Tibial nerve (tissue), 4 donors: Measurements from ENCODE around the gene RGS4. TPM values are rescaled to one million over a fixed set of nuclear protein-coding genes. Genes with fewer than 3 reads are reported as not detected.

Source experiments
- DNase-seq, 2 donors: peaks; one replicate each; pipeline ENCODE4 v3.0.0-alpha.2; 2019; ENCODE audit warnings: low spot score in 2 of 2
- H3K27ac ChIP-seq, 4 donors: fragments of 200-600 bp; sonication (generic) in 3 of 4; one replicate each; pipeline ENCODE4 v1.5.1; 2017 to 2019; ENCODE audit warnings: mild to moderate bottlenecking in 1 of 4
- H3K27me3 ChIP-seq, 2 donors: fragments of 200-600 bp; sonication (generic) in 1 of 2; one replicate each; pipeline versions ENCODE4 v1.5.1 to v1.6.0; 2017 to 2019
- H3K36me3 ChIP-seq, 3 donors: fragments of 200-600 bp; sonication (generic); one replicate each; pipeline ENCODE4 v1.5.1; 2018 to 2019
- H3K4me1 ChIP-seq, 4 donors: fragments of 200-600 bp; sonication (generic) in 3 of 4; one replicate each; pipeline ENCODE4 v1.5.1; 2017 to 2019
- H3K4me3 ChIP-seq, 4 donors: fragments of 200-600 bp; sonication (generic) in 3 of 4; one replicate each; pipeline ENCODE4 v1.5.1; 2017 to 2019; ENCODE audit warnings: mild to moderate bottlenecking in 1 of 4, moderate library complexity in 1 of 4
- H3K9me3 ChIP-seq, 4 donors: fragments of 200-600 bp; sonication (generic) in 3 of 4; one replicate each; pipeline ENCODE4 v1.5.1; 2017 to 2019
- CTCF ChIP-seq, 5 experiments: fragments of 200-600 bp in 3 of 5; fragments of 450-650 bp in 2 of 5; sonication (generic) in 3 of 5; IDR thresholded peaks; one replicate each; pipeline ENCODE4 v1.5.1; 2016 to 2019; ENCODE audit warnings: antibody characterized with exemption in 5 of 5, mild to moderate bottlenecking in 3 of 5, moderate library complexity in 2 of 5
- EP300 ChIP-seq, 2 donors: sonication (generic); formaldehyde crosslinking; IDR thresholded peaks; one replicate each; pipeline ENCODE4 v1.6.1; 2017; ENCODE audit warnings: antibody characterized with exemption in 2 of 2, mild to moderate bottlenecking in 1 of 2
- POLR2A ChIP-seq, 2 donors: fragments of 450-650 bp; IDR thresholded peaks; one replicate each; pipeline ENCODE4 v1.6.1; 2017; ENCODE audit warnings: antibody characterized with exemption in 2 of 2, mild to moderate bottlenecking in 2 of 2, moderate library complexity in 2 of 2
- WGBS, 2 donors: methylation state at CpG; one replicate each; pipeline ENCODE4 v1.1.5; 2018; 5-methylcytosine and 5-hydroxymethylcytosine counted together
- total RNA-seq, 4 donors: library from RNA; depleted of rRNA; stranded (reverse); fragments of >200 nt; gene quantifications; one replicate each; pipeline ENCODE4 v1.1.0, GENCODE V29; 2016

The RGS4 gene
- total RNA-seq, 4 donors from 2014 or later, result 0.21 to 1.4 (median 0.30) TPM; not detected in 1

- Histone ChIP-seq H3K36me3 (no peaks in the 10 kb centered on the region), H3K27me3 (peaks cover 0 to 13% of the 10 kb centered on the region in 2 donors), H3K9me3 (no peaks in the 10 kb centered on the region), H3K27ac (no peak overlapping the region), H3K4me1 (peaks cover 0 to 16% (median 0%) of the 10 kb centered on the region in 4 donors), H3K4me3 (no peak overlapping the region)
- WGBS, 2 donors, result 64 to 75% methylated on average over 1 of the region's 1 CpG
- no peak for TF ChIP-seq EP300 (IDR thresholded peaks at IDR 0.05)
- TF ChIP-seq CTCF (IDR thresholded peaks at IDR 0.05), result no peak
- TF ChIP-seq POLR2A (IDR thresholded peaks at IDR 0.05), result no peak
- no peak for DNase-seq
Measured at GRCh38 chr1:163066168-163066567, 3.0 kb upstream of the RGS4 start.

DNA sequence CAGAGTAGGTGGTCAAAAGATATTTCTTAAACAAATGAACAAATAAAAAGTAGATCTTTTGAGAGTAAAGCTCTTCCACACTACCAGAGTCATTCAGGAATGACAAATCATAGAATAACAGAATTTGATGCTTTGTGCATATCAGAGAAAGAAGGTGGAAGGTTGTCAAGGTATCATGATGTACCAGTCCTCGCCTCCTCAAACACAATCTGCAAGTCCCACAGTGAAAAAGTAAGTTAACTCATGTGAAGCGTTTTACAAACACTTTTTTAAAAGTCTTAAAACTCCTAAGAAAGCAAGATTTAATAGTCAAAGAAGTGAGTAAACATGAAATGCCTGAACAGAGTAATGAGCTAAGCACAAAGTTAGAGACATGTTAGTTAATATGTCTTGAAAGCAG is 2.5 kb upstream of the RGS4 start:
- no peak for TF ChIP-seq EP300 (IDR thresholded peaks at IDR 0.05)
- no peak for TF ChIP-seq POLR2A (IDR thresholded peaks at IDR 0.05)
- no peak for TF ChIP-seq CTCF (IDR thresholded peaks at IDR 0.05)
- Histone ChIP-seq H3K4me3 (no peak overlapping the region), H3K4me1 (peaks cover 0 to 16% (median 0%) of the 10 kb centered on the region in 4 donors), H3K36me3 (no peaks in the 10 kb centered on the region), H3K27me3 (peaks cover 0 to 13% of the 10 kb centered on the region in 2 donors), H3K27ac (no peak overlapping the region), H3K9me3 (no peaks in the 10 kb centered on the region)
- no peak for DNase-seq
- WGBS, 2 donors, result 85 to 95% methylated on average over 2 of the region's 2 CpGs

GRCh38 chr1:163068716-163069115 is 445 bp upstream of the RGS4 start:
- no peak for DNase-seq
- 22 to 30% methylated on average over 5 of the region's 5 CpGs for WGBS, 2 donors
- Histone ChIP-seq H3K9me3 (no peaks in the 10 kb centered on the region), H3K27me3 (peaks cover 0 to 13% of the 10 kb centered on the region in 2 donors), H3K36me3 (no peaks in the 10 kb centered on the region), H3K4me1 (peaks cover 0 to 16% (median 0%) of the 10 kb centered on the region in 4 donors), H3K4me3 (peak overlapping the region in 1 of 4 donors; percentile 31), H3K27ac (no peak overlapping the region)
- TF ChIP-seq POLR2A (IDR thresholded peaks at IDR 0.05) (no peak), EP300 (IDR thresholded peaks at IDR 0.05) (no peak), CTCF (IDR thresholded peaks at IDR 0.05) (no peak)

- 54% methylated on average over 2 of the region's 2 CpGs for WGBS, 2 donors
- TF ChIP-seq POLR2A (IDR thresholded peaks at IDR 0.05), result no peak
- no peak for TF ChIP-seq CTCF (IDR thresholded peaks at IDR 0.05)
- no peak for TF ChIP-seq EP300 (IDR thresholded peaks at IDR 0.05)
- peak overlapping the region in 2 of 4 donors; percentile 8 to 31 for H3K4me3 ChIP-seq
- H3K4me1 ChIP-seq, result peaks cover 0 to 16% (median 0%) of the 10 kb centered on the region in 4 donors
- no peaks in the 10 kb centered on the region for H3K9me3 ChIP-seq
- no peak overlapping the region for H3K27ac ChIP-seq
- DNase-seq, result no peak
- H3K27me3 ChIP-seq, result peaks cover 0 to 13% of the 10 kb centered on the region in 2 donors
- no peaks in the 10 kb centered on the region for H3K36me3 ChIP-seq
Measured at GRCh38 chr1:163069655-163070277, 605 bp downstream of the RGS4 start.

DNA sequence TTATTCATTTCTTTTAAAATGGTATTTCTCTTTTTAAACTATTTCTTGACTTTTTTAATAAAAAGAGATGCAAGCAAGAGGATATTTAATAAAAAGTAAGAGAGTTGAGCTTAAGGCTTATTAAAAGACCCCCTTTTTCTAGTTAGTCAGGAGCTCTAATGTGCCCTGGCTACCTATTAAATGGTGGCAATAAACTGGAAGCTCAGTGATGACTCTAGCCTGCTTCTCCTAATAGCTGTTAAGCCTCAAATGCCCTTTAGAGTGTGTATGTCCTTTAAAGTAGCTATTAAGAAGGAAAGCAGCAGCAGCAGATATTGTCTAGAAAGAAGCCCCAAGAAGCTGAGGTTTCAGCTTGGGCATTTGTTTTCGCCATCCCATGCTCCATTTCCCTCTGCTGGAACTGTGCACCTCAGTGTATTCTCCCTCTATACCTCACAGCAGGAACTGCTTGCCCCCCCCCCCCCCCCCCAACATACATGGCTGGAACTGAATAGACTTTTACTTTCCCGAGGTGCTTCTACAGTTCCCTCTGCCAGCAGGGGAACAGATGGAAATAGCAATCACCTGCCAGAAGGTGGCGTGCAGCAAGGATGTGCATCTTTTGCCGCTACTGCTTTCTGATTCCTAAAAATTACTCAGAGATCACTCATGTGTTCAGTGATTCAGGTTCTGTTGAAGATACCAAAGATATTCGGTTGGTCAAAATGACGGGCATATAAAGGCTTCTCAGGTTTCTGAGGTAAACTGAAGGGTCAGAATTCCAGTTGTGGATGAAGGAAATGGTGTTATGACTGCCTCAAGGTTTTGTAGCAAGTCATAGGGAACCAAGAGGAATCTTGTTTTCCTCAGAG is 2.5 kb downstream of the RGS4 start:
- peaks cover 0 to 16% (median 0%) of the 10 kb centered on the region in 4 donors for H3K4me1 ChIP-seq
- no peak for TF ChIP-seq EP300 (IDR thresholded peaks at IDR 0.05)
- TF ChIP-seq CTCF (IDR thresholded peaks at IDR 0.05), result peak; percentile 35 to 56 (median 45)
- H3K9me3 ChIP-seq, result no peaks in the 10 kb centered on the region
- H3K36me3 ChIP-seq, result no peaks in the 10 kb centered on the region
- H3K27ac ChIP-seq, result no peak overlapping the region
- H3K27me3 ChIP-seq, result peaks cover 0 to 10% of the 10 kb centered on the region in 2 donors
- no peak overlapping the region for H3K4me3 ChIP-seq
- 15 to 22% methylated on average over 6 of the region's 6 CpGs for WGBS, 2 donors
- DNase-seq, result peak; percentile 25 to 63
